Measurements from ENCODE around the gene FOXRED1. TPM values are rescaled to one million over a fixed set of nuclear protein-coding genes. Genes with fewer than 3 reads are reported as not detected.

FOXRED1 gene
- 60.1 and 67.5 TPM in 2 replicates for total RNA-seq (2021)
- long read RNA-seq, transcript FOXRED1-201 (11 exons, 1,970 nt): major isoform, 310 of 416 reads
- long read RNA-seq, transcript FOXRED1-213 (11 exons, 1,825 nt): minor isoform, 6 of 416 reads
- long read RNA-seq, partial matches to known transcripts: 14 of 416 reads
- long read RNA-seq, other reads (novel, unspliced or antisense): 82 of 416 reads

DNA sequence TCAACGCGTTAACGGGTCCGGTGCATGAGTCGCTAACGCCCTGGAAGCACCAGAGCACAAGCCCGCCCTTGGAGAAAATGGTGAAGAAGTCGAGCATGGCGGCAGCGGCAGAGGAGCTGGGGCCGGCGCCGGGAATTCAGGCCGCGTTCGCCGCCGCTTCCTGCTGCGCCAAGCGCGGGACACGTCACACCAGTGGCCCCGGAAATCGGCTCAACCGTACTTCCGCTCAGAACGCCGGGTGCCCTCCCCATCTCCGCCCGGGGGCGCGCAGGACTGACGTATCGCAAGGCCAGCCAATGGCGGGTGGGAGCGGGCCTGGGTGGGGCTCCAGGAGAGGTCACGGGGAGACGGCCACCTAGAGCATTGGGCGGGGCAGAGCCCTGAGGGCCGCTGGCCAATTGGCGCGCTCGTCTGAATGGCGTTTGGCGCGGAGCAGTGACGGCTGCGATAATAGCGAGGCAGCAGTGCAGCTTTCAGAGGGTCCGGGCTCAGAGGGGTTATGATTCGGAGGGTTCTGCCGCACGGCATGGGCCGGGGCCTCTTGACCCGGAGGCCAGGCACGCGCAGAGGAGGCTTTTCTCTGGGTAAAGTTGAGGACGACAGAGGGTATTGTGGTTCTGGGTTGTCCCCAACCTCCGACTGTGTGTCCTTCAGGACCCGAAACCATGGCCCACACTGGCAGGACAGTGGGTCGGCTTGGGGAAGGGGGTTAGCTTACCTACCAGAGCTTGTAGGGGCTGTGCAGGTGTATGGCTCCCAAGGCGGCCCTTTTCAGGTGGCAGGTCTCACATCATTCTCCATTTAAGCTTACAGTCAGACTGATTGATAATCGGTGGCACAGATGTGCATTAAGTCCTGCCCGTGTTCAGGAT lies at the start of gene FOXRED1, which contains the start of gene SRPRA:
FOXRED1 (plus strand) TSS at position 447 of the 872 bp plus-strand sequence; CDS start at position 500, 53 bp downstream.
SRPRA (minus strand) TSS at position 188 of the 872 bp plus-strand sequence; CDS start at position 97, 91 bp downstream.
- H3K79me2 ChIP-seq (ENCODE audit: insufficient read depth, low read length): peaks cover 8% of the 10 kb centered on the region; the same call in 1 of the 2 replicates

More for the DNA sequence above, at the start of gene FOXRED1, which contains the start of gene SRPRA:
- H4K5ac ChIP-seq (ENCODE audit: insufficient read length, low read depth, low read length): peak within 1 kb of the TSS; percentile 36
- H4K8ac ChIP-seq (replicated peaks; ENCODE audit: insufficient read length, low read depth, low read length): no peak within 1 kb of the TSS
- TF ChIP-seq, protein P1, sequence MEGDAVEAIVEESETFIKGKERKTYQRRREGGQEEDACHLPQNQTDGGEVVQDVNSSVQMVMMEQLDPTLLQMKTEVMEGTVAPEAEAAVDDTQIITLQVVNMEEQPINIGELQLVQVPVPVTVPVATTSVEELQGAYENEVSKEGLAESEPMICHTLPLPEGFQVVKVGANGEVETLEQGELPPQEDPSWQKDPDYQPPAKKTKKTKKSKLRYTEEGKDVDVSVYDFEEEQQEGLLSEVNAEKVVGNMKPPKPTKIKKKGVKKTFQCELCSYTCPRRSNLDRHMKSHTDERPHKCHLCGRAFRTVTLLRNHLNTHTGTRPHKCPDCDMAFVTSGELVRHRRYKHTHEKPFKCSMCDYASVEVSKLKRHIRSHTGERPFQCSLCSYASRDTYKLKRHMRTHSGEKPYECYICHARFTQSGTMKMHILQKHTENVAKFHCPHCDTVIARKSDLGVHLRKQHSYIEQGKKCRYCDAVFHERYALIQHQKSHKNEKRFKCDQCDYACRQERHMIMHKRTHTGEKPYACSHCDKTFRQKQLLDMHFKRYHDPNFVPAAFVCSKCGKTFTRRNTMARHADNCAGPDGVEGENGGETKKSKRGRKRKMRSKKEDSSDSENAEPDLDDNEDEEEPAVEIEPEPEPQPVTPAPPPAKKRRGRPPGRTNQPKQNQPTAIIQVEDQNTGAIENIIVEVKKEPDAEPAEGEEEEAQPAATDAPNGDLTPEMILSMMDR (conservative IDR thresholded peaks at IDR 0.05): no peak
- H2BK15ac ChIP-seq (ENCODE audit: low read depth, low read length): no peak within 1 kb of the TSS
- peak within 1 kb of the TSS; percentile 96 for H3K18ac ChIP-seq (ENCODE audit: insufficient read length, low read depth, low read length)
- no peak within 1 kb of the TSS for H3K23ac ChIP-seq (ENCODE audit: insufficient read length, low read depth, low read length)
- no peak within 1 kb of the TSS for H2AFZ ChIP-seq (ENCODE audit: low read length)
- H3K4me1 ChIP-seq (ENCODE audit: insufficient read depth, low read length): no peaks in the 10 kb centered on the region; the same call in 1 of the 2 replicates
- peaks cover 7% of the 10 kb centered on the region for H3K23me2 ChIP-seq (ENCODE audit: insufficient read length, low read depth, low read length, poor library complexity, severe bottlenecking)
- no peak within 1 kb of the TSS for H3K4ac ChIP-seq (ENCODE audit: low read depth, low read length)
- Mint-ChIP-seq H3K27me3 (ENCODE audit: low read depth) (no peaks in the 10 kb centered on the region), H3K4me1 (peaks cover 13% of the 10 kb centered on the region in 2 experiments), H3K9me3 (no peaks in the 10 kb centered on the region), H3K4me3 (peak within 1 kb of the TSS; percentile 93 to 96), H3K27ac (peak within 1 kb of the TSS; percentile 99 to 100 (median 100)), H3K36me3 (ENCODE audit: insufficient read depth in 1 of 3, low read depth in 3 of 3) (peaks cover 40 to 66% (median 64%) of the 10 kb centered on the region in 3 experiments; a peak in 6 of 7 replicates)
- no peaks in the 10 kb centered on the region for H3K27me3 ChIP-seq (ENCODE audit: insufficient read depth, low read length)
- H4K91ac ChIP-seq (ENCODE audit: insufficient read length, low read depth, low read length): no peak within 1 kb of the TSS
- no peak within 1 kb of the TSS for H3T11ph ChIP-seq (ENCODE audit: low read length)
- H4K20me1 ChIP-seq (ENCODE audit: control insufficient read depth, insufficient read depth, insufficient read length): no peaks in the 10 kb centered on the region
- no peak within 1 kb of the TSS for H2BK120ac ChIP-seq (ENCODE audit: low read depth, low read length, poor library complexity, severe bottlenecking)
- H2AK5ac ChIP-seq (ENCODE audit: insufficient read length, low read length): no peak within 1 kb of the TSS
- H3K27ac ChIP-seq (ENCODE audit: insufficient read length, low read depth, low read length): peak within 1 kb of the TSS; percentile 41
- no peak within 1 kb of the TSS for H2BK20ac ChIP-seq (ENCODE audit: low read depth, low read length, poor library complexity, severe bottlenecking)
- peak within 1 kb of the TSS; percentile 99 for H3K9ac ChIP-seq (ENCODE audit: extremely low read depth, insufficient read length, low read length)
- H3K56ac ChIP-seq (ENCODE audit: insufficient read length, low read depth, low read length): no peak within 1 kb of the TSS
- whole genome bisulfite sequencing (ENCODE audit: extremely low coverage, insufficient read length, low lambda C conversion rate): no CpG with 5 or more reads among the region's 64 CpGs
- peak within 1 kb of the TSS; percentile 99 for H3K14ac ChIP-seq (ENCODE audit: insufficient read depth, low read length)
- no peaks in the 10 kb centered on the region for H3K9me3 ChIP-seq (ENCODE audit: control insufficient read depth, low read depth, low read length)
- H2BK12ac ChIP-seq (ENCODE audit: insufficient read length, low read depth, low read length): no peak within 1 kb of the TSS
- no peak within 1 kb of the TSS for H2BK5ac ChIP-seq (ENCODE audit: insufficient read length, low read length)
- peak; percentile 100 for DNase-seq
- peaks cover 4% of the 10 kb centered on the region for H3K79me1 ChIP-seq (ENCODE audit: insufficient read depth, low read depth, low read length, poor library complexity, severe bottlenecking)
- H3K4me2 ChIP-seq (ENCODE audit: insufficient read depth, insufficient read length, low read length): peak within 1 kb of the TSS; percentile 98
